ENCODE data around the gene FLOT2. TPM values are rescaled to one million over a fixed set of nuclear protein-coding genes. Genes with fewer than 3 reads are reported as not detected.

FLOT2 gene
- total and polyA plus RNA-seq, 10 of the 15 experiments (the other 5 are each of a cell fraction or from before 2014, with no cell fraction given) = 56.8 to 302 (median 149) TPM

DNA sequence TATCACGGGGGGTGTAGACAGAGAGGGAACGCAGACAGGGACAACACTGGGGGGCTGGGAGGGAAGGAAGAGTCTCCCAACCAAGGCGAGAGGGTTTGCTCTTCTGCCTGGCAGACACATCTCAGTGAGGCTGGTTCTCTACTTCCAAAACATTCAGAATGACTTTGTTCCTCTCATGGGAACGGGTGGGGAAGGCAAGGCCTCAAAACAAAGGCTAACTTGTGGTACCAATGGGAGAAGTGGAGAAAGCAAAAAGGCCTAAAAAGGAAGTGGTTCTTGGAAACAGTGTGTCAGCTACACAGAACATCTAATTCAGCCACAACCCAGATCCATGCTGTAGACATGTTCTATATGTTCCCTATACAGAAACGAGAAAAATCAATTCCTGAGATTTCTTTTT, 7.5 kb downstream of the FLOT2 start (continued):
- TF ChIP-seq, protein P1, sequence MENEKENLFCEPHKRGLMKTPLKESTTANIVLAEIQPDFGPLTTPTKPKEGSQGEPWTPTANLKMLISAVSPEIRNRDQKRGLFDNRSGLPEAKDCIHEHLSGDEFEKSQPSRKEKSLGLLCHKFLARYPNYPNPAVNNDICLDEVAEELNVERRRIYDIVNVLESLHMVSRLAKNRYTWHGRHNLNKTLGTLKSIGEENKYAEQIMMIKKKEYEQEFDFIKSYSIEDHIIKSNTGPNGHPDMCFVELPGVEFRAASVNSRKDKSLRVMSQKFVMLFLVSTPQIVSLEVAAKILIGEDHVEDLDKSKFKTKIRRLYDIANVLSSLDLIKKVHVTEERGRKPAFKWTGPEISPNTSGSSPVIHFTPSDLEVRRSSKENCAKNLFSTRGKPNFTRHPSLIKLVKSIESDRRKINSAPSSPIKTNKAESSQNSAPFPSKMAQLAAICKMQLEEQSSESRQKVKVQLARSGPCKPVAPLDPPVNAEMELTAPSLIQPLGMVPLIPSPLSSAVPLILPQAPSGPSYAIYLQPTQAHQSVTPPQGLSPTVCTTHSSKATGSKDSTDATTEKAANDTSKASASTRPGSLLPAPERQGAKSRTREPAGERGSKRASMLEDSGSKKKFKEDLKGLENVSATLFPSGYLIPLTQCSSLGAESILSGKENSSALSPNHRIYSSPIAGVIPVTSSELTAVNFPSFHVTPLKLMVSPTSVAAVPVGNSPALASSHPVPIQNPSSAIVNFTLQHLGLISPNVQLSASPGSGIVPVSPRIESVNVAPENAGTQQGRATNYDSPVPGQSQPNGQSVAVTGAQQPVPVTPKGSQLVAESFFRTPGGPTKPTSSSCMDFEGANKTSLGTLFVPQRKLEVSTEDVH (IDR thresholded peaks at IDR 0.05; ENCODE audit: low read depth, partially characterized antibody) = no peak

DNA sequence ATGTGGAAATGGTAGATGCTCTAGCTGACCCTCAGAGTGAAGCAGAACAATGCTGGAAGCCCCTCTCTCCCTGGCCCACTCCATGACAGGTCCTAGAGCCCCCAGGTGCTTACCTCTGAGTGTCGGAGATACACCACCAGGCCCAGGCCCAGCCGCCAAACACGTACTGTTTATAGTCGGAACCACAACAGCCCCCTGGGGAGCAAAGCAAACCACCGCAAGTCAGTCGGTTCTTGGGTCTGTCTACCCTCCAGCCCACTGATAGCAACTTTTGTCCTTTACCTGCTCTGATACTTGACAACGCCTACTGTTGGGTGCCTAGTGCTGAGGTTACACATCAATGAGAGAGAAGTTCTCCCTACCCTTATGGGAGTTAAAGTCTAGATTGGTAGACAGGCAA, 8.7 kb downstream of the FLOT2 start:
- Histone ChIP-seq H3K4me1 (ENCODE audit: control insufficient read depth, insufficient read depth, low read length) (peaks cover 49% of the 10 kb centered on the region), H3K9ac (ENCODE audit: control insufficient read depth, insufficient read depth, low read length) (no peak overlapping the region), H3K9me3 (replicated peaks; ENCODE audit: control insufficient read depth, insufficient read depth, low read length) (no peaks in the 10 kb centered on the region), H3K27ac (ENCODE audit: control insufficient read depth, insufficient read depth) (no peak overlapping the region), H3K79me2 (ENCODE audit: control insufficient read depth, insufficient read depth, low read length) (peaks cover 3% of the 10 kb centered on the region; the same call in 1 of the 2 replicates), H4K20me1 (ENCODE audit: control insufficient read depth, insufficient read depth) (no peaks in the 10 kb centered on the region; the same call in 1 of the 2 replicates), H3K4me3 (no peak overlapping the region), H3K27me3 (replicated peaks in 1 of 2; ENCODE audit: control insufficient read depth in 2 of 2, insufficient read depth in 2 of 2, low read length in 1 of 2) (no peaks in the 10 kb centered on the region), H3K4me2 (ENCODE audit: control insufficient read depth, insufficient read depth) (no peak overlapping the region), H2AFZ (ENCODE audit: control insufficient read depth, low read depth, low read length) (no peak overlapping the region), H3K36me3 (ENCODE audit: control insufficient read depth in 2 of 2, insufficient read depth in 2 of 2, low read length in 1 of 2) (peaks cover 0 to 6% of the 10 kb centered on the region in 2 experiments; a peak in 3 of 4 replicates)
- TF ChIP-seq CBX3 (IDR thresholded peaks at IDR 0.05; ENCODE audit: borderline replicate concordance, low read depth) (no peak), MEF2B (IDR thresholded peaks at IDR 0.05; ENCODE audit: partially characterized antibody, poor library complexity, severe bottlenecking) (peak; percentile 39), ZNF24 (IDR thresholded peaks at IDR 0.05) (no peak), EP300 (IDR thresholded peaks at IDR 0.05; ENCODE audit: borderline replicate concordance in 1 of 2, control insufficient read depth in 1 of 2, low read depth in 2 of 2, low read length in 2 of 2) (no peak)
- 92% methylated on average over 7 of the region's 7 CpGs for WGBS (ENCODE audit: insufficient coverage, insufficient replicate concordance, low lambda C conversion rate, missing lambda C conversion rate)
- ChIA-PET CTCF (interaction anchor here (1.3 to 1.4 kb wide), 3 partner anchors 40 to 162 kb away, joined by 3 to 7 read pairs (median 3); no protein-coding TSS in a partner anchor), POLR2A (interaction anchor here (0.9 to 2.7 kb wide), 3 partner anchors 9 to 17 kb away, joined by 5 to 8 read pairs (median 7); partner anchors contain the start of gene FLOT2), SMC1A (ENCODE audit: uncharacterized antibody, unreplicated experiment) (interaction anchor here (1.1 kb wide), 2 partner anchors 17 to 126 kb away, joined by 3 to 4 read pairs; no protein-coding TSS in a partner anchor), RAD21 (ENCODE audit: unreplicated experiment) (interaction anchor here (1.5 to 3.4 kb wide), 3 partner anchors 13 to 162 kb away, joined by 4 to 9 read pairs (median 8); no protein-coding TSS in a partner anchor)
- intact Hi-C loops (cut with micrococcal nuclease; ENCODE audit: unreplicated experiment) = no loop called here
- FAIRE-seq (no peak), ATAC-seq (peak; percentile 3; the same call in 2 of the 3 replicates), DNase-seq (ENCODE audit: low read depth, low spot score) (no peak)
- in situ Hi-C loops (cut with MboI) = loop anchor here (25.0 kb wide), 1 partner anchor 1402 kb away; no protein-coding TSS in a partner anchor
- BruUV-seq (replicated peaks) = no TSS peak

Measured in GM12878 (cell line).